Left lung (tissue), 10 donors: ENCODE results near the gene UBFD1. TPM values are rescaled to one million over a fixed set of nuclear protein-coding genes. Genes with fewer than 3 reads are reported as not detected.

Experiments used
- ATAC-seq: fragments of 200-7000 bp; cut with Tn5 transposase; one replicate; pipeline ENCODE4 v1.9.1; 2020; ENCODE audit warnings: moderate library complexity
- DNase-seq, 4 donors: peaks; one replicate each; pipeline ENCODE4 v3.0.0-alpha.2; 2013 to 2020
- H3K27ac ChIP-seq, 2 donors: fragments of 200-600 bp; sonication (generic) in 1 of 2; one replicate each; pipeline versions ENCODE4 v1.5.0 to v1.8.0; 2020 to 2021
- H3K27me3 ChIP-seq, 2 donors: fragments of 200-600 bp; sonication (generic) in 1 of 2; one replicate each; pipeline versions ENCODE4 v1.5.0 to v1.8.0; 2020 to 2021
- H3K36me3 ChIP-seq, 2 donors: fragments of 200-600 bp; sonication (generic) in 1 of 2; one replicate each; pipeline versions ENCODE4 v1.5.0 to v1.8.0; 2020 to 2021
- H3K4me1 ChIP-seq, 2 donors: fragments of 200-600 bp; one replicate each; pipeline ENCODE4 v1.8.0; 2021
- H3K4me3 ChIP-seq, 2 donors: fragments of 200-600 bp; sonication (generic) in 1 of 2; one replicate each; pipeline versions ENCODE4 v1.5.0 to v1.8.0; 2020 to 2021; ENCODE audit warnings: mild to moderate bottlenecking in 1 of 2
- H3K9me3 ChIP-seq, 2 donors: fragments of 200-600 bp; sonication (generic) in 1 of 2; one replicate each; pipeline versions ENCODE4 v1.5.0 to v1.8.0; 2020 to 2021
- intact Hi-C, 2 donors: fragments of 100-400 bp; cut with DNase I; formaldehyde crosslinking; loops; one replicate each; pipeline versions ENCODE4 v1.11.2 to v1.14.2; 2022
- polyA plus RNA-seq, 6 donors: library from polyadenylated mRNA; unstranded; fragments of 120-200 nt; gene quantifications; one replicate each; pipeline ENCODE4 v1.2.1, GENCODE V29; 2013; ENCODE audit not compliant: insufficient read length in 6 of 6
- total RNA-seq, 2 donors: library from RNA; stranded (reverse); fragmentation: NEBNext Ultra II Directional; extraction: Animal tissue kit (Norgen Biotek cat#: 25700); gene quantifications; one replicate each; pipeline ENCODE4 v1.2.1, GENCODE V29; 2021
- TF ChIP-seq, protein P1 (sequence below), 2 donors: fragments of 200-600 bp; sonication (generic) in 1 of 2; IDR thresholded peaks; one replicate each; pipeline versions ENCODE4 v1.5.0 to v1.8.0; 2021; ENCODE audit warnings: antibody characterized with exemption in 2 of 2
- donor health status: DM: no; HTN: yes; CAD: no.
- donor health status: DM: no; HTN: no; CAD: no.

UBFD1 gene
- total and polyA plus RNA-seq, 8 donors = 51.9 to 74.1 (median 68.6) TPM

DNA sequence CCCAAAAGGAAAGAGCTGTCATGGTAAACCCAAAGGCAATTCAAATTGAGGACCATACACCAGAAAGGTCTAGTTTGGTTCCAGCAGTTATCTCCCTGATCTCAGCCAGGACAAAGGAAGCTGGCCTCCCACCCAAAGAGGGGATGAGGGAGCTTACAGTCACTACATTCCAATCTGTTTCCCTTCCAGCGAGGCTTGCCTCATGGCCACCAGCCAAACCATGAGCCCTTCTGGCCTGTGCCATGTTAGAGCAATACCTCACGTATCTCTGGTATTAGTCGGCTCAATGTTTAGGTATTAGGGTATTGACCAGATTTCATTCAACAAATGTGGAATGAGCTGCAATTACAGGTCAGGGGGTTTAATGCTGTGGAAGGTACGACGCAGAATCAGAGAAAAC, 30.2 kb downstream of the UBFD1 start:
- Histone ChIP-seq H3K27me3 (no peaks in the 10 kb centered on the region), H3K36me3 (peaks cover 0 to 86% of the 10 kb centered on the region in 2 donors), H3K27ac (no peak overlapping the region), H3K4me3 (no peak overlapping the region), H3K4me1 (no peaks in the 10 kb centered on the region), H3K9me3 (no peaks in the 10 kb centered on the region)
- intact Hi-C loops = no loop called here
- DNase-seq (no peak), ATAC-seq (no peak)
- TF ChIP-seq, protein P1, sequence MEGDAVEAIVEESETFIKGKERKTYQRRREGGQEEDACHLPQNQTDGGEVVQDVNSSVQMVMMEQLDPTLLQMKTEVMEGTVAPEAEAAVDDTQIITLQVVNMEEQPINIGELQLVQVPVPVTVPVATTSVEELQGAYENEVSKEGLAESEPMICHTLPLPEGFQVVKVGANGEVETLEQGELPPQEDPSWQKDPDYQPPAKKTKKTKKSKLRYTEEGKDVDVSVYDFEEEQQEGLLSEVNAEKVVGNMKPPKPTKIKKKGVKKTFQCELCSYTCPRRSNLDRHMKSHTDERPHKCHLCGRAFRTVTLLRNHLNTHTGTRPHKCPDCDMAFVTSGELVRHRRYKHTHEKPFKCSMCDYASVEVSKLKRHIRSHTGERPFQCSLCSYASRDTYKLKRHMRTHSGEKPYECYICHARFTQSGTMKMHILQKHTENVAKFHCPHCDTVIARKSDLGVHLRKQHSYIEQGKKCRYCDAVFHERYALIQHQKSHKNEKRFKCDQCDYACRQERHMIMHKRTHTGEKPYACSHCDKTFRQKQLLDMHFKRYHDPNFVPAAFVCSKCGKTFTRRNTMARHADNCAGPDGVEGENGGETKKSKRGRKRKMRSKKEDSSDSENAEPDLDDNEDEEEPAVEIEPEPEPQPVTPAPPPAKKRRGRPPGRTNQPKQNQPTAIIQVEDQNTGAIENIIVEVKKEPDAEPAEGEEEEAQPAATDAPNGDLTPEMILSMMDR (IDR thresholded peaks at IDR 0.05) = no peak

GRCh38 chr16:23590181-23590580, 32.7 kb downstream of the UBFD1 start:
- ATAC-seq (no peak), DNase-seq (no peak)
- intact Hi-C loops = no loop called here
- Histone ChIP-seq H3K27ac (no peak overlapping the region), H3K4me3 (no peak overlapping the region), H3K4me1 (peaks cover 8 to 22% of the 10 kb centered on the region in 2 donors), H3K27me3 (no peaks in the 10 kb centered on the region), H3K36me3 (peaks cover 0 to 91% of the 10 kb centered on the region in 2 donors), H3K9me3 (no peaks in the 10 kb centered on the region)
- TF ChIP-seq, protein P1 (IDR thresholded peaks at IDR 0.05) = no peak

DNA sequence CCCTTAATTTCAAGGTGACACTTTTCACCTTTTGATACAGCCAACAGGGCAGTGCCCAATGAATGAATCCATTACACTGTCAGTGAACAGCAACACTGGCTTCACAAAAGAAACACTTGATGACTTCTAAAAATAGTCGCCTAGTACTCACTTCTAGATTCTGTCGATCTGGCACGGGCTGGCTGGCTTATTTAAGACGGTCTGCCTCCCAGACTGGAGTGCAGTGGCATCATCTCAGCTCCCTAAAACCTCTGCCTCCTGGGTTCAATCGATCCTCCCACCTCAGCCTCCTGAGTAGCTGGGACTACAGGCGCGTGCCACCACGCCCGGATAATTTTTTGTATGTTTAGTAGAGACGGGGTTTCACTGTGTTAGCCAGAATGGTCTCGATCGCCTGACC, 36.7 kb downstream of the UBFD1 start:
- intact Hi-C loops = no loop called here
- peaks cover 11 to 34% of the 10 kb centered on the region in 2 donors for H3K4me1 ChIP-seq
- H3K27me3 ChIP-seq = no peaks in the 10 kb centered on the region

DNA sequence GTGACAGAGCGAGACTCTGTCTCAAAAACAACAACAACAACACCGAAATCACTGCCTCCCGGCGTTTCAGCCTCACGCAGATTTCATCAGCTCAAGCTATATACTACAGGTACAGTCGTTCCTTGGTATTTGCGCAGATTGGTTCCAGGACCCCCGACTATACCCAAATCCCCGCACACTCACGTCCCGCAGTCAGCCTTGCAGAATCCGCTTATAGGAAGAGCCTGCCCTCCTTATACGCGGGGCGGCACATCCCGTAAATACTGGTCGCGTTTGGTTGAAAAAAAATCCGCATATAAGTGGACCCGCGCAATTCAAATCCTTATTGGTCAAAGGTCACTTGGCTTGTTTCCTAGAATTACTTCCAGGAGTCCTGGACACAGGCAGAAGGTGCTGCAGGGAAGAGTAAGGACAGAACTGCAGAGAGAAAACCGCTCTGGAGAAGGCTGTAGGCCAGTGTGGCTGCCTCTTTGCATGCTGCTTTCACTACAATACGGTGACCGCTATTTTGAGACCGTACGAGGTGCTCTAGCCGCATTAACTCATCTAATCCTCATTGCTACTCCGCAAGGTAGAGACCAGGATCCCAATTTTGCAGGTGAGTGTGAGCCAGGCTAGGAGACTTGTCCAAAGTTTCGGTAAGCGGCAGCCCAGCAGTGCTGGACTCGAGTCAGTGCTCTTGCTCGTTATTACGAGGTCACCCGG, 37.9 kb downstream of the UBFD1 start:
- H3K4me1 ChIP-seq = peaks cover 11 to 34% of the 10 kb centered on the region in 2 donors
- H3K27ac ChIP-seq = peak overlapping the region in 1 of 2 donors; percentile 86

More for the DNA sequence above, 36.7 kb downstream of the UBFD1 start:
- H3K36me3 ChIP-seq = peaks cover 0 to 51% of the 10 kb centered on the region in 2 donors
- DNase-seq (no peak), ATAC-seq (no peak)
- TF ChIP-seq, protein P1 (IDR thresholded peaks at IDR 0.05) = no peak
- H3K9me3 ChIP-seq = no peaks in the 10 kb centered on the region
- H3K27ac ChIP-seq = no peak overlapping the region
- no peak overlapping the region for H3K4me3 ChIP-seq

More for the DNA sequence above, 37.9 kb downstream of the UBFD1 start:
- ATAC-seq (peak; percentile 1), DNase-seq (no peak)
- H3K9me3 ChIP-seq = no peaks in the 10 kb centered on the region
- TF ChIP-seq, protein P1 (IDR thresholded peaks at IDR 0.05) = no peak
- intact Hi-C loops = no loop called here
- no peaks in the 10 kb centered on the region for H3K27me3 ChIP-seq
- peaks cover 0 to 39% of the 10 kb centered on the region in 2 donors for H3K36me3 ChIP-seq
- peak overlapping the region; percentile 87 to 99 for H3K4me3 ChIP-seq
